Immature natural killer cell (primary cell): ENCODE results near the gene SPHK1. TPM values are rescaled to one million over a fixed set of nuclear protein-coding genes. Genes with fewer than 3 reads are reported as not detected.
"Not testable (repeated sequence)": the region's sequence is repeated elsewhere in the genome, so short reads cannot be mapped to it uniquely, and the experiment has no call there.

Experiments used
- DNase-seq, 3 donors: peaks; one replicate each; pipeline ENCODE4 v3.0.0; 2022; ENCODE audit warnings: mixed read lengths in 1 of 3
- H3K27ac Mint-ChIP-seq, 6 donors: one replicate each; pipeline ENCODE4 v1.8.0; 2020; ENCODE audit warnings: mixed read lengths in 6 of 6, mild to moderate bottlenecking in 5 of 6, inconsistent platforms in 4 of 6, moderate library complexity in 3 of 6
- H3K27me3 Mint-ChIP-seq, 3 donors: one replicate each; pipeline ENCODE4 v1.8.0; 2020 to 2021; ENCODE audit warnings: low read depth in 3 of 3, mild to moderate bottlenecking in 3 of 3, mixed read lengths in 3 of 3, moderate library complexity in 3 of 3, inconsistent platforms in 1 of 3
- H3K36me3 Mint-ChIP-seq, 3 donors: one replicate each; pipeline ENCODE4 v1.8.0; 2020; ENCODE audit warnings: mixed read lengths in 3 of 3, inconsistent platforms in 2 of 3, mild to moderate bottlenecking in 2 of 3
- H3K4me1 Mint-ChIP-seq, 2 donors: one replicate each; pipeline ENCODE4 v1.8.0; 2020; ENCODE audit warnings: inconsistent platforms in 2 of 2, mild to moderate bottlenecking in 2 of 2, mixed read lengths in 2 of 2, moderate library complexity in 1 of 2
- H3K4me3 Mint-ChIP-seq, 5 donors: one replicate each; pipeline ENCODE4 v1.8.0; 2020; ENCODE audit warnings: mild to moderate bottlenecking in 5 of 5, mixed read lengths in 5 of 5, inconsistent platforms in 3 of 5, moderate library complexity in 3 of 5
- H3K9me3 Mint-ChIP-seq, 6 donors: one replicate each; pipeline ENCODE4 v1.8.0; 2020; ENCODE audit warnings: mild to moderate bottlenecking in 6 of 6, mixed read lengths in 6 of 6, inconsistent platforms in 4 of 6, moderate library complexity in 3 of 6
- polyA plus RNA-seq, 3 donors: library from polyadenylated mRNA; unstranded; fragments of 300-500 nt; fragmentation: Illumina TruSeq; gene quantifications; one replicate each; pipeline ENCODE4 v1.2.3, GENCODE V29; 2021

The SPHK1 gene, protein sequence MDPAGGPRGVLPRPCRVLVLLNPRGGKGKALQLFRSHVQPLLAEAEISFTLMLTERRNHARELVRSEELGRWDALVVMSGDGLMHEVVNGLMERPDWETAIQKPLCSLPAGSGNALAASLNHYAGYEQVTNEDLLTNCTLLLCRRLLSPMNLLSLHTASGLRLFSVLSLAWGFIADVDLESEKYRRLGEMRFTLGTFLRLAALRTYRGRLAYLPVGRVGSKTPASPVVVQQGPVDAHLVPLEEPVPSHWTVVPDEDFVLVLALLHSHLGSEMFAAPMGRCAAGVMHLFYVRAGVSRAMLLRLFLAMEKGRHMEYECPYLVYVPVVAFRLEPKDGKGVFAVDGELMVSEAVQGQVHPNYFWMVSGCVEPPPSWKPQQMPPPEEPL
- 1 to 10 TPM; 3.3 to 7.6 (median 6.5) TPM for polyA plus RNA-seq

- H3K27me3 Mint-ChIP-seq: peaks cover 2 to 5% (median 4%) of the 10 kb centered on the region in 3 donors
- peak within 1 kb of the TSS; percentile 83 to 96 (median 94) for H3K4me3 Mint-ChIP-seq
- no peaks in the 10 kb centered on the region for H3K9me3 Mint-ChIP-seq
- peak within 1 kb of the TSS; percentile 65 to 96 (median 88) for H3K27ac Mint-ChIP-seq
- DNase-seq: peak; percentile 66 to 68 (median 67)
- H3K36me3 Mint-ChIP-seq: no peaks in the 10 kb centered on the region
- H3K4me1 Mint-ChIP-seq: peaks cover 6 to 14% of the 10 kb centered on the region in 2 donors
Observed at GRCh38 chr17:76384222-76384986, at the start of gene SPHK1. Gene SPHK1 (plus strand): TSS chr17:76384609. CDS start chr17:76385645, 1,036 bp downstream.

GRCh38 chr17:76335716-76336381 is 48.6 kb upstream of the SPHK1 start:
- no peak for DNase-seq
- Mint-ChIP-seq H3K36me3 (peaks cover 0 to 11% (median 1%) of the 10 kb centered on the region in 3 donors), H3K4me3 (no peak overlapping the region)

DNA sequence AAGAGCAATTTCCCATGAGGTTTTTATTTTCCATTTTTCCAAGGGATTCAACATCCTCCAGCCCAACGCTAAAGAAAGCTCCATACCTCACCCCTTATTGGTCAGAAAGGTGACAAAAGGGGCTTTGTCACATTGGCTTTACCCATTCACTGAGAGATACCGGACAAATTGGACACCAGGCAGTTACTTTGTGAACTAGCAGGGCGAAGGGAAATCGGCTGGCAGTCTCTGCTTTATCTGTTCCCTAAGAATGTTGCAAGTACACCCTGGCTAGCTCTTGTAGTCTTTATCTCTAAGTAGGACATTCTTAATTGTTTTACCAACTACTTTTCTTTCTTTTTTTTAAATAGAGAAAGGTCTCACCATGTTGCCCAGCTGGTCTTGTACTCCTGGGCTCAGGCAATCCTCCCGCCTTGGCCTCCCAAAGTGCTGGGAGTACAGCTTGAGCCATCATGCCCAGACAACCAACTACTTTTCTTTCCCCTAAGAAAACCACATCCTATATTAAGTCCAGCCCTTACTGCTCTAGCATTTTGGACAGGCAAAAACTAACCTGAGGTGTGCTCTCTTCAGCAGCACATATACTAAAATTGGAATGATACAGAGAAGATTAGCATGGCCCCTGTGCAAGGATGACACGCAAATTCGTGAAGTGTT is 47.5 kb upstream of the SPHK1 start:
- H3K27ac Mint-ChIP-seq: peak overlapping the region in 2 of 6 donors; percentile 3 to 52
- H3K4me1 Mint-ChIP-seq: peaks cover 6 to 11% of the 10 kb centered on the region in 2 donors
- H3K4me3 Mint-ChIP-seq: no peak overlapping the region
- no peak for DNase-seq
- peaks cover under 1 to 12% (median 4%) of the 10 kb centered on the region in 3 donors for H3K36me3 Mint-ChIP-seq
- H3K27me3 Mint-ChIP-seq: no peaks in the 10 kb centered on the region
- no peaks in the 10 kb centered on the region for H3K9me3 Mint-ChIP-seq

More at GRCh38 chr17:76335716-76336381, 48.6 kb upstream of the SPHK1 start:
- Mint-ChIP-seq H3K27ac (no peak overlapping the region), H3K4me1 (peaks cover 6 to 11% of the 10 kb centered on the region in 2 donors), H3K9me3 (no peaks in the 10 kb centered on the region), H3K27me3 (no peaks in the 10 kb centered on the region)

GRCh38 chr17:76337413-76337777 is 47.0 kb upstream of the SPHK1 start:
- peaks cover 6 to 11% of the 10 kb centered on the region in 2 donors for H3K4me1 Mint-ChIP-seq
- no peak overlapping the region for H3K4me3 Mint-ChIP-seq
- DNase-seq: no peak
- H3K27ac Mint-ChIP-seq: peak overlapping the region in 2 of 6 donors; percentile 3 to 52
- H3K27me3 Mint-ChIP-seq: no peaks in the 10 kb centered on the region
- H3K36me3 Mint-ChIP-seq: peaks cover 4 to 15% (median 8%) of the 10 kb centered on the region in 3 donors
- no peaks in the 10 kb centered on the region for H3K9me3 Mint-ChIP-seq

GRCh38 chr17:76341301-76341700 is 43.1 kb upstream of the SPHK1 start:
- Mint-ChIP-seq H3K4me1 (peaks cover 6 to 11% of the 10 kb centered on the region in 2 donors), H3K4me3 (no peak overlapping the region), H3K27ac (no peak overlapping the region), H3K9me3 (no peaks in the 10 kb centered on the region), H3K36me3 (peaks cover 10 to 30% (median 13%) of the 10 kb centered on the region in 3 donors), H3K27me3 (no peaks in the 10 kb centered on the region)
- no peak for DNase-seq

DNA sequence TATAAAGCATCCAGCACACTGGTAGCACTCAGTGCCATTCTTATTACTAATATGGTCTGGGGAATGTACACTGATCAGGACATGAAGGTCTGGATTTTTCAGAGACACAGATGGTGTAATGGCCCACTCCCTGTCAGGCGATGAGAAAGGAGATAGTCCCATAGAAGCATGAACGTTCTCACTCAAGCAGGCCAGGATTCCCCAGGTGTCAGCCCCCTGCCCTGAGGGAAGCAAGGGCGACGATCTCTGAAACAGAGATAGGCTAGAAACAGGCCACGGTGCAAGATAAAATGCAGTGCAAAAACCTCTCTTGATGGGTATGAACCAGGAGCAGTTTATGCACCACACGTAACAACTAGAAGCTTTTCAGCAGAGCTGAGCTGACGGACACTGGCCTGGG is 41.3 kb upstream of the SPHK1 start:
- Mint-ChIP-seq H3K27ac (no peak overlapping the region), H3K27me3 (peaks cover 0 to 2% (median 0%) of the 10 kb centered on the region in 3 donors), H3K4me1 (peaks cover 3 to 4% of the 10 kb centered on the region in 2 donors), H3K9me3 (no peaks in the 10 kb centered on the region), H3K4me3 (no peak overlapping the region), H3K36me3 (peaks cover 17 to 41% (median 21%) of the 10 kb centered on the region in 3 donors)
- DNase-seq: no peak

DNA sequence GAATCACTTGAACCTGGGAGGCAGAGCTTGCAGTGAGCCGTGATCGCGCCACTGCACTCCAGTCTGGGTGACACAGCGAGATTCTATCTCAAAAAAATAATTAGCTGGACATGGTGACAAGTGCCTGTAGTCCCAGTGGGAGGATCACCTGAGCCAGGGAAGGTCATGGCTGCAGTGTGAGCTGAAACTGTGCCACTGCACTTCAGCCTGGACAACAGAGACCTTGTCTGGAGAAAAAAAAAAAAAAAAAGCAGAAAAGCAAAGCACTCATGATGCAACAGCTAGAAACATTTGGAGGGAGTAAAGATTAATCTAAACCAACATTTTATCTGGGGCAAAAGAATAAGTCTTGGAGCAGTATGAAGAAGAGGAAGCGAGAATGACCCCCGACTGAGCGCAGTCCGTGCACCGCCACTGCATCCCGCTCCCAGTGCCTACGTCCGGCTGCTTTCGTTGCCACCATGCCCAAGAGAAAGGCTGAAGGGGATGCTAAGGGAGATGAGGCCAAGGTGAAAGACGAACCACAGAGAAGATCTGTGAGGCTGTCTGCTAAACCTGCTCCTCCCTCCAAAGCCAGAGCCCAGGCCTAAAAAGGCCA is 38.9 kb upstream of the SPHK1 start:
- no peaks in the 10 kb centered on the region for H3K4me1 Mint-ChIP-seq
- no peak overlapping the region for H3K27ac Mint-ChIP-seq
- H3K36me3 Mint-ChIP-seq: peaks cover 17 to 33% (median 21%) of the 10 kb centered on the region in 3 donors
- no peaks in the 10 kb centered on the region for H3K9me3 Mint-ChIP-seq
- H3K27me3 Mint-ChIP-seq: peaks cover 0 to 2% (median 0%) of the 10 kb centered on the region in 3 donors
- no peak overlapping the region for H3K4me3 Mint-ChIP-seq
- DNase-seq: no peak

GRCh38 chr17:76346936-76347335 is 37.5 kb upstream of the SPHK1 start:
- H3K27ac Mint-ChIP-seq, H3K9me3 Mint-ChIP-seq, DNase-seq, H3K4me3 Mint-ChIP-seq, H3K27me3 Mint-ChIP-seq, H3K4me1 Mint-ChIP-seq: not testable (repeated sequence)
- peaks cover 16 to 31% (median 16%) of the 10 kb centered on the region in 3 donors for H3K36me3 Mint-ChIP-seq

GRCh38 chr17:76350463-76350862 is 33.9 kb upstream of the SPHK1 start:
- no peaks in the 10 kb centered on the region for H3K9me3 Mint-ChIP-seq

GRCh38 chr17:76351526-76352071 is 32.8 kb upstream of the SPHK1 start:
- Mint-ChIP-seq H3K36me3 (peaks cover 4 to 11% (median 7%) of the 10 kb centered on the region in 3 donors), H3K27me3 (peaks cover 2 to 5% (median 3%) of the 10 kb centered on the region in 3 donors), H3K27ac (peak overlapping the region in 2 of 6 donors; percentile 33 to 52), H3K9me3 (no peaks in the 10 kb centered on the region), H3K4me3 (peak overlapping the region; percentile 48 to 91 (median 90)), H3K4me1 (peaks cover 19 to 28% of the 10 kb centered on the region in 2 donors)
- no peak for DNase-seq

More at GRCh38 chr17:76350463-76350862, 33.9 kb upstream of the SPHK1 start:
- Mint-ChIP-seq H3K27me3 (peaks cover 2 to 5% (median 3%) of the 10 kb centered on the region in 3 donors), H3K4me1 (peaks cover 19 to 28% of the 10 kb centered on the region in 2 donors), H3K4me3 (peak overlapping the region in 1 of 5 donors; percentile 25), H3K27ac (peak overlapping the region in 1 of 6 donors; percentile 3), H3K36me3 (peaks cover 10 to 23% (median 13%) of the 10 kb centered on the region in 3 donors)
- no peak for DNase-seq

DNA sequence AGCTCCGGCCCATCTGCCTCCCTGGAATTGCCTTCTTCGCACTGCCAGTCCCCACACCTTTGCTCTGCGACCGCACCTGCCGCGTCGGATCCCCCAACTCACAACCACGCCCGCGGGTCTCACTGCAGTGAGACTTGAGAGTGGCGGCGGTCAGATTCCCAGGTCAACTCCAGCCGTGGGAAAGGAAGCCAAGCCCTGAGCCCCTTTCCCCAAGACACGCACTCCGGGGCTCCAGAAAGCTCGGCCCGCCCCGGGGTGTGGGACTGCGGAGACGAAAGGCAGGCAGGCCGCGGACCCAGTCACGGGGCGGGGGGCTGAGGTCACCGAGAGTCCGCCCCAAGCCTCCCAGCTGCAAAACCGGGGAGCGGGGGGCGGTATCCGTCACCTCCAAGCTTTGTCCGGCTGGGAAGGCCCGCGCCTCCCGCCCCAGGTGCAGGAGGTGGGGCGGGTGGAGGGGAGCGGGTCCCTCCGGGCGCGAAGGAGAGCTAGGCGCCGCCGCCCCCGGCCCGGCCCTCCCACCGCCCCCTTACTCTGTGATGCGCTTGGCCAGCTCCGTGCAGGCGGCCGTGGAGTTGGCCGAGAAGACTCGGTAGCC is 31.3 kb upstream of the SPHK1 start:
- H3K27me3 Mint-ChIP-seq: peaks cover 2 to 6% (median 5%) of the 10 kb centered on the region in 3 donors
- peaks cover 19 to 28% of the 10 kb centered on the region in 2 donors for H3K4me1 Mint-ChIP-seq
- no peaks in the 10 kb centered on the region for H3K36me3 Mint-ChIP-seq
- H3K27ac Mint-ChIP-seq: peak overlapping the region; percentile 70 to 100 (median 82)
- peak in 2 of 3 donors; percentile 2 to 22 for DNase-seq
- H3K9me3 Mint-ChIP-seq: no peaks in the 10 kb centered on the region
- H3K4me3 Mint-ChIP-seq: peak overlapping the region; percentile 91 to 100 (median 92)
